OCI-M2 (cell line): ENCODE results near the gene TNS3.

Experiments
- DNase-seq: peaks from one replicate; lab custom pipeline; 2025; ENCODE audit not compliant: unreplicated experiment; lab: John Stamatoyannopoulos, UW

Gene TNS3

GRCh38 chr7:47293884-47294555, 287.9 kb downstream of the TNS3 start:
- DNase-seq: no peak

GRCh38 chr7:47292832-47293309, 289.0 kb downstream of the TNS3 start:
- no peak for DNase-seq

- DNase-seq: no peak
Measured at GRCh38 chr7:47291461-47292081, 290.3 kb downstream of the TNS3 start.

GRCh38 chr7:47290867-47291266, 291.0 kb downstream of the TNS3 start:
- no peak for DNase-seq

- no peak for DNase-seq
Measured at GRCh38 chr7:47290466-47290865, 291.4 kb downstream of the TNS3 start.

- no peak for DNase-seq
Measured at GRCh38 chr7:47288060-47288459, 293.9 kb downstream of the TNS3 start.

GRCh38 chr7:47285860-47286491, 295.9 kb downstream of the TNS3 start:
- no peak for DNase-seq

GRCh38 chr7:47284691-47285635, 296.9 kb downstream of the TNS3 start:
- DNase-seq: no peak

- DNase-seq: no peak
Measured at GRCh38 chr7:47283497-47284131, 298.3 kb downstream of the TNS3 start.

- DNase-seq: no peak
Measured at GRCh38 chr7:47282790-47283496, 299.0 kb downstream of the TNS3 start.

- DNase-seq: no peak
Measured at GRCh38 chr7:47281966-47282643, 299.8 kb downstream of the TNS3 start.

GRCh38 chr7:47281161-47281560, 300.8 kb downstream of the TNS3 start:
- DNase-seq: no peak

- no peak for DNase-seq
Measured at GRCh38 chr7:47280114-47280513, 301.8 kb downstream of the TNS3 start.

- DNase-seq: no peak
Measured at GRCh38 chr7:47278043-47278442, 303.9 kb downstream of the TNS3 start.

- no peak for DNase-seq
Measured at GRCh38 chr7:47277321-47277781, 304.6 kb downstream of the TNS3 start.

- DNase-seq: no peak
Measured at GRCh38 chr7:47273974-47274766, 307.7 kb downstream of the TNS3 start.

GRCh38 chr7:47273088-47273487, 308.8 kb downstream of the TNS3 start:
- DNase-seq: no peak

GRCh38 chr7:47271749-47272148, 310.2 kb downstream of the TNS3 start:
- DNase-seq: no peak
